HFF-Myc (cell line): ENCODE data around the gene PPP2R3A.
"Not testable (repeated sequence)": the region's sequence is repeated elsewhere in the genome, so short reads cannot be mapped to it uniquely, and the experiment has no call there.

Source experiments
- DNase-seq: peaks from one replicate; pipeline ENCODE4 v3.0.0-alpha.2; 2011; ENCODE audit warnings: low read depth; ENCODE audit errors: extremely low read depth
- H3K4me3 ChIP-seq: replicated peaks from 2 replicates; pipeline ENCODE4 v1.5.1; 2011; ENCODE audit warnings: low read depth, mild to moderate bottlenecking, control low read depth, low read length
- TF ChIP-seq, protein P1 (sequence below): IDR thresholded peaks from 2 replicates; pipeline ENCODE4 v1.5.1; 2012; ENCODE audit warnings: mild to moderate bottlenecking, low read depth, low read length, control low read depth; ENCODE audit errors: missing control alignments

Gene PPP2R3A

DNA sequence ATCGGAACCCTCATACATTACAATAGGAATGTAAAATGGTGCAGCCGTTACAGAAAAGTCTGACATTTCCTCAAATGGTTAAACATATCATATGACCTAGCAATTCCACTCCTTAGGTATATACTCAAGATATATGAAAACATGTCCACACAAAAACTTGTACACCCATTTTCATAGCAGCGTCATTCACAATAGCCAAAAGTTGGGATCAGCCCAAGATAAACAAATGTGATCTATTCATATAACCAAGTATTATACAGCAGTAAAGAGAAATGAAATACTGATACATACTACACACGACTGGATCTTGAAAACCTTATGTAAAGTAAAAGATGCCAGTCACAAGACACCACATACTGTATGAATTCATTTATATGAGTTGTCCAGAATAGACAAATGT is 128.2 kb downstream of the PPP2R3A start:
- DNase-seq: no peak
- H3K4me3 ChIP-seq: no peak overlapping the region
- TF ChIP-seq, protein P1, sequence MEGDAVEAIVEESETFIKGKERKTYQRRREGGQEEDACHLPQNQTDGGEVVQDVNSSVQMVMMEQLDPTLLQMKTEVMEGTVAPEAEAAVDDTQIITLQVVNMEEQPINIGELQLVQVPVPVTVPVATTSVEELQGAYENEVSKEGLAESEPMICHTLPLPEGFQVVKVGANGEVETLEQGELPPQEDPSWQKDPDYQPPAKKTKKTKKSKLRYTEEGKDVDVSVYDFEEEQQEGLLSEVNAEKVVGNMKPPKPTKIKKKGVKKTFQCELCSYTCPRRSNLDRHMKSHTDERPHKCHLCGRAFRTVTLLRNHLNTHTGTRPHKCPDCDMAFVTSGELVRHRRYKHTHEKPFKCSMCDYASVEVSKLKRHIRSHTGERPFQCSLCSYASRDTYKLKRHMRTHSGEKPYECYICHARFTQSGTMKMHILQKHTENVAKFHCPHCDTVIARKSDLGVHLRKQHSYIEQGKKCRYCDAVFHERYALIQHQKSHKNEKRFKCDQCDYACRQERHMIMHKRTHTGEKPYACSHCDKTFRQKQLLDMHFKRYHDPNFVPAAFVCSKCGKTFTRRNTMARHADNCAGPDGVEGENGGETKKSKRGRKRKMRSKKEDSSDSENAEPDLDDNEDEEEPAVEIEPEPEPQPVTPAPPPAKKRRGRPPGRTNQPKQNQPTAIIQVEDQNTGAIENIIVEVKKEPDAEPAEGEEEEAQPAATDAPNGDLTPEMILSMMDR: no peak

DNA sequence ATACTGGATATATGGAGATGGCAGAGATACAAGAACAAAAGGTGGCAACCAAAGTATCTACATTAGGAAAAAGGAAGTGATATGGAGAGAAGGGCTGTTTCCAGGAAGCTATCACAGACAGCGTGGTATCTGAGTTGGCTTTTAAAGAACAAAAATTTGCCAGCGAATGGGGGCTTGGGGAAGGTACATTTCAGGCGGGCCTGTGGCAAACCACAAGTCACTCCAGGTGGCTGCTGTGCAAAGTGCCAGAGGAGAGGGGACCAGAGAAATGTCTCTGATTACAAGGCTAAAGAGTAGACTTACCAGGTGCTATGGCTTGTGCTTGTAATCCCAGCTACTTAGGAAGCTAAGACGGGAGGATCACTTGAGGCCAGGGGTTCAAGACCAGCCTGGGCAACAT is 139.5 kb downstream of the PPP2R3A start:
- no peak for DNase-seq
- TF ChIP-seq, protein P1: no peak
- no peak overlapping the region for H3K4me3 ChIP-seq

DNA sequence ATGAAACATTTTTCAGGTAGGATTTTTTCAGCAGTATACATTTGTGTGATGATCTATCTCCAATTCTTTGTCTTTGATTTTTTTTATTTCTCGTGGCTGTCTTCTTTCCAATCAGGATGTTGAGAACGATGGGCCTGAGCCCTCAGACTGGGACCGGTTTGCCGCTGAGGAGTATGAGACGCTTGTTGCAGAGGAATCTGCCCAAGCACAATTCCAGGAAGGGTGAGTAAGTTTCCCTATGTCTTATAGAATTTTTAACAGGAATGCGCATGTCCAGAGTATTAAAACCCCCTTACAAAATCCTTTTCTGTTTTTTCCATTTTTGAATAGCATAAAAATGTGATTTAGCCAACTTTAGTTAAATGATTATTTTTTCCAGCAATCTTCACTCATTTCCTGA is 140.6 kb downstream of the PPP2R3A start:
- no peak for DNase-seq
- H3K4me3 ChIP-seq: no peak overlapping the region
- TF ChIP-seq, protein P1: no peak

DNA sequence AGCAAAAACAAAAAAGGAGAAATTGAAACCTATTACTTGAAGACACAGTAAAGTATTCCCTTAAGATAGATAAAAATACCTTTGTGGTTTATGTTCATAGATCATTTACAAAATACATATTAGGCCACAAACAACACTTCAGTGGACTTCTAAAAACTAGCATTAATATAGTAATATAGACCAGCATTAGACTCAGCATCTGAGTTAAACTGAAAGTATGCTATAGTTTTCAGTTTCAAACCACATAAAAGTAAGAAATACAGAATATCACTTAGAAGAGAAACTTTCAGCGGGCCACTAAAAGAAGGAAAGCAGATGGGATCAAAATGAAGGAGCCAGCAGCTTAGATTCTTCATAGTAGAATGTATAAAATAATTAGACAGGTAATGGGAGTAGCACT is 144.0 kb downstream of the PPP2R3A start:
- no peak for DNase-seq
- TF ChIP-seq, protein P1: no peak
- H3K4me3 ChIP-seq: no peak overlapping the region

DNA sequence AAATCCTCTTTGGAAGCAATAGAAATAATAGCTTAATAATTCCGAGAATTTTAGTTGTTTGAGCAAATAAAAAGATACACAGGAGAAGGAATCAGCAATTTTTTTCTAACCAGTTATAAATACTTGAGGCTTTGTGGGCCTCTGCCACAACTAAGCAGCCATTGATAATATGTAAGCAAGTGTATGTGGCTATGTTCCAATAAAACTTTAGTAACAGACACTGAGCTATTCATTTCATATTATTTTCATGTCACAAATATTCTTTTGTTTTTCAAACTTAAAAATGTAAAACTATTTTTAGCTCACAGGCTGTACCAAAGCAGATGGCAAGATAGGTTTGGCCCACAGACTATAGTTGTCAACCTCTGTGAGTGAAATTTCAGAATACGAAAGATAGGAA is 145.0 kb downstream of the PPP2R3A start:
- DNase-seq: no peak
- TF ChIP-seq, protein P1: no peak

DNA sequence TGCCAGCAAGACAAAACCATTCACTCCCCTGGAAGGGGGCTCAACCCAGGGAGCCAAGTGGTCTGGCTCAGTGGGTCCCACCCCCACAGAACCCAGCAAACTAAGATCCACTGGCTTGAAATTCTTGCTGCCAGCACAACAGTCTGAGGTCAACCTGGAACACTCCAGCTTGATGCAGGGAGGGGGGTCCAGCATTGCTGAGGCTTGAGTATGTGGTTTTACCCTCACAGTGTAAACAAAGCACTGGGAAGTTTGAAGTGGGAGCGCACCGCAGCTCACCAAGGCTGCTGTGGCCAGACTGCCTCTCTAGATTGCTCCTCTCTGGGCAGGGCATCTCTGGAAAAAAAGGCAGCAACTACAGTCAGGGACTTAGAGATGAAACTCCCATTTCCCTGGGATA is 148.9 kb downstream of the PPP2R3A start:
- TF ChIP-seq, protein P1: no peak
- no peak for DNase-seq
- no peak overlapping the region for H3K4me3 ChIP-seq

More for the DNA sequence above, 145.0 kb downstream of the PPP2R3A start:
- H3K4me3 ChIP-seq: no peak overlapping the region

DNA sequence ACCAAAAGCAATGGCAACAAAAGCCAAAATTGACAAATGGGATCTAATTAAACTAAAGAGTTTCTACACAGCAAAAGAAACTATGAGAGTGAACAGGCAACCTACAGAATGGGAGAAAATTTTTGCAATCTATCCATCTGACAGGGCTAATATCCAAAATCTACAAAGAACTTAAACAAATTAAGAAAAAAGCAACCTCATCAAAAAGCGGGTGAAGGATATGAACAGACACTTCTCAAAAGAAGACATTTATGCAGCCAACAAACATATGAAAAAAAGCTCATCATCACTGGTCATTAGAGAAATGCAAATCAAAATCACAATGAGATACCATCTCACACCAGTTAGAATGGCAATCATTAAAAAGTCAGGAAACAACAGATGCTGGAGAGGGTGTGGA is 153.8 kb downstream of the PPP2R3A start:
- not testable (repeated sequence) for H3K4me3 ChIP-seq, DNase-seq

DNA sequence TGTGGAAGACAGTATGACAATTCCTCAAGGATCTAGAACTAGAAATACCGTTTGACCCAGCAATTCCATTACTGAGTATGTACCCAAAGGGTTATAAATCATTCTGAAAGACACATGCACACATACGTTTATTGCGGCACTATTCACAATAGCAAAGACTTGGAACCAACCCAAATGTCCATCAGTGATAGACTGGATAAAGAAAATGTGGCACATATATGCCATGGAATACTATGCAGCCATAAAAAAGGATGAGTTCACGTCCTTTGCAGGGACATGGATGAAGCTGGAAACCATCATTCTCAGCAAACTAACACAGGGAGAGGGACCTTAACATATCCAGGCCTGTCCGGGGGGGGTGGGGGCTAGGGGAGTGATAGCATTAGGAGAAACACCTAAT is 154.3 kb downstream of the PPP2R3A start:
- H3K4me3 ChIP-seq, DNase-seq: not testable (repeated sequence)
